Measurements from ENCODE around the gene SH2D5.

The SH2D5 gene

GRCh38 chr1:20732588-20733359, at the start of gene SH2D5:
SH2D5 (minus strand) TSS chr1:20732703; CDS start chr1:20728044, 4,659 bp downstream.
- peak; percentile 78 for DNase-seq

DNA sequence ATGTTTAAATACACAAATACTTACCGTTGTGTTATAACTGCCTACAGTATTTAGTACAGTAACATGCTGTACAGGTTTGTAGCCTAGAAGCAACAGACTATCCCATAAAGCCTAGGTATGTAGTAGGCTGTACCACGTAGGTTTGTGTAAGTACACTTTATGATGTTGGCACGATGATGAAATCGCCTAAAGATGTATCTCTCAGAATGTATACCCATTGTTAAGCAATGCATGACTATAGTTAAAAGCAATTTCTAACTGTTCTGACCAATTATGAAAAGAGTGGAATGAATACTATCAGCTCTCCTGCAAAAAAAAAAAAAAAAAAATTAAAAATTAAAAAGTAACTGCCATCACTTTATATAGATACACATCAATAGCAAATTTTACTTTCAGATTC, 43.2 kb upstream of the SH2D5 start:
- DNase-seq, result no peak

- DNase-seq, result no peak
Measured at GRCh38 chr1:20771780-20772179, 39.3 kb upstream of the SH2D5 start.

- no peak for DNase-seq
Measured at GRCh38 chr1:20770314-20771087, 38.0 kb upstream of the SH2D5 start.

DNA sequence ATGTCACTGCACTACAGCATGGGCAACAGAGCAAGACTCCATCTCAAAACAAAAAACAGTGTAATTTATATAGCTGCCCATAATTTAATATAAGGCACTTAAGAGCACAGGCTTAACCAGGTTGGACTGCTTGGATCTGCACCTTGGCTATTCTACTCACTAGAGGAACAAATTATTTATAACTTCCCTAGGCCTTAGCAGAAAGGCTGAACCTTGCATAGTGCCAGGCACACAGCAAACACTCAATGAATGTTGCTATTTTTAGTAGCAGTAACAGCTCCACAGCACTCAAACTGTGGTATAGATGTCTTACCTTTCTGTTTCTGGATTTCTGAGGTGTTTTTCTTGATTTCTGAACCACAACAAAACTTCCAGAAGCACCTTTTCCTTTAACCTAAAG, 34.8 kb upstream of the SH2D5 start:
- DNase-seq, result no peak

- DNase-seq, result no peak
Measured at GRCh38 chr1:20763417-20763816, 30.9 kb upstream of the SH2D5 start.

DNA sequence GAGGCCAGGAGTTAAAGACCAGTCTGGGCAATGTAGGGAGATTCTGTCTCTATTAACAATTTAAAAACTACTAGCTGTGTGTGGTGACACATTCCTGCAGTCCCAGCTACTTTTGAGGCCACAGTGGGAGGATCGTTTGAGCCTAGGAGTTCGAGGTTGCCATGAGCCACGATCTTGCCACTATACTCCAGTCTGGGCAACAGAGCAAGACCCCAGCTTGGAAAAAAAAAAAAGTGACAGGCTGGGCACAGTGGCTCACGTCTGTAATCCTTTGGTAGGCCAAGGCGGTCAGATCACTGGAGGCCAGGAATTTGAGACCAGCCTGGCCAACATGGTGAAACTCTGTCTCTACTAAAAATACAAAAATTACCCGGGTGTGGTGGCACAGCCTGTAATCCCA, 27.8 kb upstream of the SH2D5 start:
- no peak for DNase-seq

DNA sequence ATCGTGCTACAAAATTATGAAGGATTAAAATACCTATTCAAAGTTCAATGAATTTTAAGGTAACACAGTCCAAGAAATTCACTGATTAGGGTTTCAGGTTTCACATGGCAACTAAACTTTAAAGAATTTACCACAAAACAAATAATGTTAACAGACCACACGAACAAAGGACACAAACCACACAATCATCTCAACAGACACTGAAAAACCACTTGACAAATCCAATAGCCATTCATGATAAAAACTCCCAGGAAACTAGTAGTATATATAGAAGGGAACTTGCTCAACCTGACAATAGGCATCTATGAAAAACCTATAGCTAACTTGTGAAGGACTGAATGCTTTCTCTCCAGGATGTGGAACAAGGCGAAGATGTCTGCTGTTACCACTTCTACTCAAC, 21.1 kb upstream of the SH2D5 start:
- DNase-seq, result no peak

- DNase-seq, result no peak
Measured at GRCh38 chr1:20751462-20751990, 19.0 kb upstream of the SH2D5 start.

DNA sequence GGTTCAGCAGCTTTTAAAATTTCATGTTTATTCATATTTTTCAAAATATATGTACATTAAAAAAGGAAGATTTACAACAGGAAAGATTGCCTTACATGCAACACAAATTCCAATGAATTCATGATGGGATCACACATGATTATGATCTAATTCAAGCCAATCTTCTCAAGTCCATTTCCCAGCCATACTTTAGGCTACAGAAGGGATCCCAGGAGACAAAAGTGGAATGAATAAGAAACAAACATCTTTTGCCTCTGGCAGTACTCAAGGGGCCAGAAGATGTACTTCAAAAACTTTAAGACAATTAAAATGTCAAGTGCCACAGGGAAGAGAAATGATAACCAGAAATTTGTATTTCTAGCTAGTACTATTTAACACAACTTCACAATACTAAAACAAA, 10.2 kb upstream of the SH2D5 start:
- DNase-seq, result no peak

DNA sequence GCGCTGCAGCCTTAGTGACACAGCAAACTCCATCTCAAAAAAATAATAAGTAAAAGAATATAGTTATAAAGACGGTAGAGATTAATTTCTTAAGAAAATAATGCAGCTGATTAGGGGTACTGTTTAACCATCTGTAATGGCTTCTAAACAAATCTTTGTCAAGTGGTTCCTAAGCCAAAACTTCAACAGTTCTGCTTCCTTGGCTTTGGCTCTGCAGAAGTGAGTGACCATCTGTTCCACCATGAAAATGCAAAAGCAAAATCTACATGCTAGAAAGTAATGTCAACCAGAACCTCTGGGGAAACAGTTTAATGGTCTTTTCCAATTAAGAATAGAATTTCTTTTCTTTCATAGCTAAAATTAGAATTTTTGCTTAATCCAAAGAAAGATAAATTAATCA, 8.3 kb upstream of the SH2D5 start:
- DNase-seq, result no peak

DNA sequence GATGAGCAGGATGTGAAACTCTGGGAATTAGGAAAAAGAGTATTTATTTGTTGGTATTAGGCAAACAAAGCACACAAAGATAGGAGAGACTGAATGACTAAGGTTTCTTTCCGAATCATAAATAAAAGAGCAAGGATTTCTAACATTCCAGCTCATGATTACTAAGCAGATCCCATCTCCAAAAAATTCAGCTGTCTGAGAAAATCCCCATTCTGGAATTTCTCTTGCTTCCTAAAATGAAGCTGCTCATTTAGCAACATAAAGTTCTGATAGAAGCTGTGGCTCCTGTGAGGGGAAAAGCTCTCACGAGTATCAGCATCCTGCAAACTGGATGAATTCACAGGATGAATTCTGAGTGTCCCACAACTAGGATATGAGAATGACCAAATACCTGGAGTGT, 6.7 kb upstream of the SH2D5 start:
- DNase-seq, result no peak

DNA sequence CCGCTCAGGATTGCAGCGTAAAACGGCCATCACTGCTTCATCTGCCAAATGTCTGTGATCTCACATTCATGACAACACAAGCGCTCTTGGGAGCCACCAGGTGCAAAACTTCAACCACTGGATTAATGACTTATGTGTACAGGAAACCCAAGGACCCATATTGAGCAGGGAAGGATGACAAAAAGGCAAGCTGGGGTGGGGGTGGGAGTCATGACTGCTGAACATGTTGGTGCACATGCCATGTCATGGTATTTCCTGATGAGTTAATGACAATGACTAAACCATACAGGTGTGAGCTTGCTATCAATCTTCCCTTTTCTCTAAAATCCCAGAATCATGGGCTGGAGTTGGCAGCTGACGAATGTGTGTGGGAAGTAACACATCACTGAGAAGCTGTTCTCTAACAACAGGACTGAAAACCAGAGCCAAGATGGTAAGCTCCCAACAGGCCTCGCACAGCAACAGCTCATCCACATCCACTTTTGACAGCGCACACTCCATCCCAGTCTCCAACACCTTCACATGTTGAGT, 3.1 kb upstream of the SH2D5 start:
- no peak for DNase-seq

- DNase-seq, result no peak
Measured at GRCh38 chr1:20733360-20733975, 965 bp upstream of the SH2D5 start.

GRCh38 chr1:20732071-20732587, 374 bp downstream of the SH2D5 start:
- peak; percentile 80 for DNase-seq

GRCh38 chr1:20731057-20731991, 1.2 kb downstream of the SH2D5 start:
- no peak for DNase-seq

GRCh38 chr1:20730690-20731056, 1.8 kb downstream of the SH2D5 start:
- DNase-seq, result no peak

GRCh38 chr1:20729990-20730689, 2.4 kb downstream of the SH2D5 start:
- no peak for DNase-seq

GRCh38 chr1:20729155-20729931, 3.2 kb downstream of the SH2D5 start:
- peak; percentile 42 for DNase-seq

DNA sequence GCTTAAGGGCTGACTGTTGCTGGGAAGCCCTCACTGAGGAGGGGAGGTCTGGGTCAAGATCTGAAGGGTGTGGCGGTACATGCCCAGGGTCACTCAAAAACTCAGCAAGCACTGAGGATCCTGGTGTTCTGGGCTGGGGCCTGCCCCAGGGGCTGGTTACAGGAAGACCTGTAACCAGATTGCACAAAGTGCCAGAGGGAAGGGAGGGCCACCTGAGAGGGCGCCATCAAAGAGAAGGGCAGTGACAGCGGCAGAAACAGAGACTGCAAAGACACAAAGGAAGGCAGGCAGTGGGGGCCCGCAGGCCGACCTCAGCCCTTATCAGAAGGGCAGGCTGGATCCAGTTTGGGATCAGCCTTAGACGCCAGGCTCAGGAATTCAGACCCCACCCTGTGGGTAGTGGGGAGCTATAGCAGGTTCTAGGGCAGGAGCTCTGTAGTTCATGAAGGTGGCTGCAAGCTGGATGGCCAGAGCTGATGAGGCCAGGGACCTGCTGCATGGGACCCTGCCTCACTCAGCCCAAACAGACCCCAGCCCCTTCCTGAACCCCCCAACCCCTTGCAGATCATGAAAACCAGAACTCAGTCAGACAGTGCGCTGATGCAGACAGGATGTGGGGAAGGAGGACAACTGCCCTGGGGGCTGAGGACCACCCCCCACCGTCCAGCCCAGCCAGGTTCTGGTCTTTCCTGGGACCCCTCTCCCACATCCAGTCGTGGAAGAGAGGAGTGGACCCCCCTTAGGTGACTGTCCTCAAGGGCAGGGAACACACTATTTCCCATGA, 3.9 kb downstream of the SH2D5 start:
- no peak for DNase-seq

Measured in NCI-H1092 treated with DMSO at 0.1 percent for 48 hours (cell line).